H1 (cell line): ENCODE measurements around the gene BTBD9.

Experiments used
- CEBPB ChIP-seq: IDR thresholded peaks from 2 replicates; pipeline ENCODE4 v1.6.1; 2012; ENCODE audit warnings: low read depth, low read length
- CHD2 ChIP-seq: IDR thresholded peaks from 2 replicates; pipeline ENCODE4 v1.6.1; 2012; ENCODE audit warnings: low read length, improper control_type of control experiment
- EP300 ChIP-seq, 2 experiments: IDR thresholded peaks; 1 replicate in 1 of 2; 2 replicates in 1 of 2; pipeline ENCODE4 v1.6.1; 2011 to 2012; ENCODE audit warnings: low read depth in 2 of 2, low read length in 2 of 2, mild to moderate bottlenecking in 2 of 2, borderline replicate concordance in 1 of 2, inconsistent platforms in 1 of 2, moderate library complexity in 1 of 2
- GABPA ChIP-seq: IDR thresholded peaks from 2 replicates; pipeline ENCODE4 v1.6.1; 2011; ENCODE audit warnings: mild to moderate bottlenecking, low read length, moderate library complexity, borderline replicate concordance; ENCODE audit not compliant: insufficient read depth
- POLR2AphosphoS5 ChIP-seq: IDR thresholded peaks from 2 replicates; pipeline ENCODE4 v1.6.1; 2011; ENCODE audit warnings: low read depth, low read length
- TF ChIP-seq, protein P1 (sequence below), 3 experiments: IDR thresholded peaks; 1 replicate in 2 of 3; 2 replicates in 1 of 3; pipeline versions ENCODE4 v1.5.1 to v1.6.1; 2011; ENCODE audit warnings: low read length in 3 of 3, mild to moderate bottlenecking in 3 of 3, inconsistent platforms in 2 of 3, low read depth in 1 of 3, moderate library complexity in 1 of 3; ENCODE audit not compliant: insufficient read depth in 1 of 3; ENCODE audit errors: control extremely low read depth in 1 of 3

DNA sequence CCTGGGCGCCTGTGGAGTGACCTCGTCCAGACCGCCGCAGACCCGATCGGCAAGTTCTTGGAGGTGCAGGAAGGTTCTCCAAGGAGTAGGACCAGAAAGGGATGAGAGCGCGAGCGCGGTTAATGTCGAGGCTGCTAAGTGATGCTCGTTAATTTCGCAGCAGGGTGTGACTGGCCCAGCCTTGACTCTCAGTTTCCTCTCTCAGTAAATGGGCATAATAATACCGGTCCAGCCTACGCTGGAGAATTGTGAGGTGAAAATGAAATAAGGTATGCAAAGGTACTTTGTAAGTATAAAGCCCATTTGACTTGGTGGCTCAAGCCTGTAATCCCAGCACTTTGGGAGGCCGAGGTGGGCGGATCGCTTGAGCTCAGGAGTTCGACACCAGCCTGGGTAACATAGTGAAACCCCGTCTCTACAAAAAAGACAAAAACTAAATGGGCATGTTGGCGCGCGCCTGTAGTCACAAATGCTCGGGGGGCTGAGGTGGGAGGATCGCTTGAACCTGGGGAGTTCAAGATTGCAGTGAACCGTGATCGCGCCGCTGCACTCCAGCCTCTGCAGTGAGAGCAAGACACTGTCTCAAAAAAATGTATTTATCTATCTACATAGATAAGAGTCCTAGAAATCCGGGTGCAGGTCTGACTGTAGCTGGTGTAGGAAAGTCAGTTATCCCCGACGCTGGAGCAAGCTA lies 634 bp upstream of the BTBD9 start:
- TF ChIP-seq, protein P1, sequence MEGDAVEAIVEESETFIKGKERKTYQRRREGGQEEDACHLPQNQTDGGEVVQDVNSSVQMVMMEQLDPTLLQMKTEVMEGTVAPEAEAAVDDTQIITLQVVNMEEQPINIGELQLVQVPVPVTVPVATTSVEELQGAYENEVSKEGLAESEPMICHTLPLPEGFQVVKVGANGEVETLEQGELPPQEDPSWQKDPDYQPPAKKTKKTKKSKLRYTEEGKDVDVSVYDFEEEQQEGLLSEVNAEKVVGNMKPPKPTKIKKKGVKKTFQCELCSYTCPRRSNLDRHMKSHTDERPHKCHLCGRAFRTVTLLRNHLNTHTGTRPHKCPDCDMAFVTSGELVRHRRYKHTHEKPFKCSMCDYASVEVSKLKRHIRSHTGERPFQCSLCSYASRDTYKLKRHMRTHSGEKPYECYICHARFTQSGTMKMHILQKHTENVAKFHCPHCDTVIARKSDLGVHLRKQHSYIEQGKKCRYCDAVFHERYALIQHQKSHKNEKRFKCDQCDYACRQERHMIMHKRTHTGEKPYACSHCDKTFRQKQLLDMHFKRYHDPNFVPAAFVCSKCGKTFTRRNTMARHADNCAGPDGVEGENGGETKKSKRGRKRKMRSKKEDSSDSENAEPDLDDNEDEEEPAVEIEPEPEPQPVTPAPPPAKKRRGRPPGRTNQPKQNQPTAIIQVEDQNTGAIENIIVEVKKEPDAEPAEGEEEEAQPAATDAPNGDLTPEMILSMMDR (IDR thresholded peaks at IDR 0.05; ENCODE audit: control extremely low read depth in 1 of 3, insufficient read depth in 1 of 3, low read depth in 1 of 3, low read length in 3 of 3), result no peak
- no peak for TF ChIP-seq EP300 (IDR thresholded peaks at IDR 0.05; ENCODE audit: borderline replicate concordance in 1 of 2, low read depth in 2 of 2, low read length in 2 of 2)
- TF ChIP-seq CHD2, result no peak
- TF ChIP-seq CEBPB, result no peak
- no peak for TF ChIP-seq GABPA
- 0 out of 2 replicates have a peak, but pooled peaks have one; percentile 25 for TF ChIP-seq POLR2AphosphoS5
